ENCODE measurements around the gene SPOCK1.

SPOCK1 gene

DNA sequence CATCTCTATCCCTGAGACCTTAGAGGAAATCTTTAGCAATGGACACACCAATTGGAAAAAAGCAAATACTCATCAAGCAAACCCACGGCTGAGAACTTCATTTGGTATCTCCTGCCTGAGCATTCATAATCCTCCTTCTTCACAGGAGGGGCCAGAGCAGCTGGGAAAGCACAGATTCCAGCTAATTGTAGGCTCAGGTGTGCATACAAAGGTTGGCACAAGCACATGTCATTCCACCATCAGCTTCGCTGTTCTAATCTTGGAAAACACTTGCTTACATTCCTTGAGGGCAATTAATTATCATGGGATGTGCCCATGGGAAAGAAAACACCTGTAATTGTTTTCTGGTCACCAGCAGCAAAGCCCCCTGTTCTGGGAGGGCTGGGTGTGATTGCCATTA, 376.6 kb downstream of the SPOCK1 start:
- no peaks in the 10 kb centered on the region for H3K27me3 ChIP-seq (ENCODE audit: control insufficient read depth in 2 of 2, insufficient read depth in 2 of 2, low read length in 2 of 2)
- no peak overlapping the region for H3K27ac ChIP-seq (ENCODE audit: low read depth in 2 of 2, low read length in 2 of 2)
- no peak overlapping the region for H3K9ac ChIP-seq (ENCODE audit: low read depth in 1 of 2, low read length in 2 of 2)
- H3K4me3 ChIP-seq (ENCODE audit: low read length in 2 of 2) = no peak overlapping the region
- no peaks in the 10 kb centered on the region for H3K36me3 ChIP-seq (ENCODE audit: control insufficient read depth in 2 of 2, insufficient read depth in 2 of 2, low read length in 2 of 2)
- no peaks in the 10 kb centered on the region for H3K9me3 ChIP-seq (ENCODE audit: control insufficient read depth in 2 of 2, low read length in 2 of 2)
- H3K4me1 ChIP-seq (ENCODE audit: control insufficient read depth in 2 of 2, insufficient read depth in 2 of 2, low read length in 2 of 2) = no peaks in the 10 kb centered on the region

DNA sequence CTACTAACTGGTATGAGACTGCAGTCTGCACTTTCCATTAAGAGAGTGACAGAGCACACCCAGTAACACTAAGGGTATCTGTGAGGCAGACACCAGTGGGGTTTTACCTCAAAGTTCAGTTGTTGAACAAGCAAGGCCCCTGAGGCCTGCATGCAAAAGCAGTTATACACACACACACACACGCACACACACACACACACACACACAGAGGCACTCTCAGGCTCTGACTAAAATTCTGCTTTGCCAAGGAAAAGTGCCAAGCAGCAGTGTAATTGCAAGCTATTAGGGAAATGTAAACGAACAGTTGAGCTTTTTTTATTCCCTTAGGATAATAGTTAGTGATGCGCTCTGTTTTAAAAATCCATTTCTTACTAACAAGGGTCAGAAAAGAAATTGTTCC, 377.1 kb downstream of the SPOCK1 start:
- Histone ChIP-seq H3K27me3 (ENCODE audit: control insufficient read depth in 2 of 2, insufficient read depth in 2 of 2, low read length in 2 of 2) (no peaks in the 10 kb centered on the region), H3K27ac (ENCODE audit: low read depth in 2 of 2, low read length in 2 of 2) (no peak overlapping the region), H3K36me3 (ENCODE audit: control insufficient read depth in 2 of 2, insufficient read depth in 2 of 2, low read length in 2 of 2) (no peaks in the 10 kb centered on the region), H3K9me3 (ENCODE audit: control insufficient read depth in 2 of 2, low read length in 2 of 2) (no peaks in the 10 kb centered on the region), H3K4me3 (ENCODE audit: low read length in 2 of 2) (no peak overlapping the region), H3K4me1 (ENCODE audit: control insufficient read depth in 2 of 2, insufficient read depth in 2 of 2, low read length in 2 of 2) (no peaks in the 10 kb centered on the region), H3K9ac (ENCODE audit: low read depth in 1 of 2, low read length in 2 of 2) (no peak overlapping the region)

DNA sequence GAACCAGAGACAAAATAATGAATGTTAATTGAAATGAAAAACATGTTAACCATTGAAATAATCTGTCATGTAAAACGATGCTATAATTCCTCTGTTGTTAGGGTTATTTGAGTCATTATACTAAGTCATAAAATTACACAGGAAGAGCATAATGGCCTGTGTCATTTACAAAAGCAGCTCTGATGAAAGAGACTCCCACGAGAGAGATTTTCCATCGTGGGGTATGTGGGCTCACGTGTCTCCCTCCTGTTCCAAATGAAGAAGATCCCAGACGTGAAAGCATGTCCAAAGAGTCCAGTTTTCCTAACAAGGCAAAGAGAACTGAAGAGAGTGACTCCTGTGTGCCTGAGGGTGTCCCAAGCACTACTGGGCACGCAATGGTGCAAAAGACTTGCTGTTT, 379.8 kb downstream of the SPOCK1 start:
- no peak overlapping the region for H3K9ac ChIP-seq (ENCODE audit: low read depth in 1 of 2, low read length in 2 of 2)
- no peaks in the 10 kb centered on the region for H3K36me3 ChIP-seq (ENCODE audit: control insufficient read depth in 2 of 2, insufficient read depth in 2 of 2, low read length in 2 of 2)
- H3K27ac ChIP-seq (ENCODE audit: low read depth in 2 of 2, low read length in 2 of 2) = no peak overlapping the region
- no peaks in the 10 kb centered on the region for H3K9me3 ChIP-seq (ENCODE audit: control insufficient read depth in 2 of 2, low read length in 2 of 2)
- no peaks in the 10 kb centered on the region for H3K4me1 ChIP-seq (ENCODE audit: control insufficient read depth in 2 of 2, insufficient read depth in 2 of 2, low read length in 2 of 2)
- no peaks in the 10 kb centered on the region for H3K27me3 ChIP-seq (ENCODE audit: control insufficient read depth in 2 of 2, insufficient read depth in 2 of 2, low read length in 2 of 2)
- no peak overlapping the region for H3K4me3 ChIP-seq (ENCODE audit: low read length in 2 of 2)

DNA sequence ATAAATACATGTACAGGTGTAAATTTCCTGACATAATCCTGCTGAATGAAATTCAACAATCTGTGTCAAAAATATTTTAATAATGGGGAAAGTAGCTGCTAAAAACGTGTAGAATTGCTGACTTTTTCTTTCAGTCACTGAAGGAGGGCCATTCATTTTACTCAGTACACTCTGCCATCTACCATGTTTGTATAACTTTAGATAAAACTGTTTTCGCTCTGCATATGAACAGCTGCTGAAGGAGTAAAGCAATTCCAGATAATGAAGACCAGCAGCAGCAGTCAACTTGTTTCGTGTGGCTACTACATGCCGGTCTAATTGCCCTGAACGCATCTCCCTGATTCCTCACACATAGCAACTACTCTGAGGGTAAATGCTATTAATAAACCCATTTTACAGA, 380.5 kb downstream of the SPOCK1 start:
- Histone ChIP-seq H3K9ac (ENCODE audit: low read depth in 1 of 2, low read length in 2 of 2) (no peak overlapping the region), H3K36me3 (ENCODE audit: control insufficient read depth in 2 of 2, insufficient read depth in 2 of 2, low read length in 2 of 2) (no peaks in the 10 kb centered on the region)

DNA sequence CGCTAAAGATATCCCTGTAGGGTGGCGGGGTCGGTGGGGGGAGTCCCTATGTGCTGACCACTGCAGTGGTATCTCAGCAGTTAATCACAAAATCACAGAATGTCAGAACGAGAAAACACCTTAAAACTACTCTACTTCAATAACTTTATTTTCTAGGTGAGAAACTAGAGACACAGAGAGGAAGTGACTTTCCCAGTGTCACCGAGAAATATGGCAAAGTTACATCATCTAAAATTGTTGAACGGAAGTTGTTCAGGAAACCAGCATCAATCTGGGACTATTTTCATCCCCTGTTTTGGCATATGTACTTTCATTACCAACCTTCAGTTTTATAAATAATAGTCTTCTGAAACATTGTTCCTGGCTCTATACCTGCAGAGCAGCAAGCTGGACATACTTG, 384.0 kb downstream of the SPOCK1 start:
- no peaks in the 10 kb centered on the region for H3K27me3 ChIP-seq (ENCODE audit: control insufficient read depth in 2 of 2, insufficient read depth in 2 of 2, low read length in 2 of 2)
- H3K4me1 ChIP-seq (ENCODE audit: control insufficient read depth in 2 of 2, insufficient read depth in 2 of 2, low read length in 2 of 2) = no peaks in the 10 kb centered on the region
- no peak overlapping the region for H3K27ac ChIP-seq (ENCODE audit: low read depth in 2 of 2, low read length in 2 of 2)
- no peaks in the 10 kb centered on the region for H3K9me3 ChIP-seq (ENCODE audit: control insufficient read depth in 2 of 2, low read length in 2 of 2)
- H3K36me3 ChIP-seq (ENCODE audit: control insufficient read depth in 2 of 2, insufficient read depth in 2 of 2, low read length in 2 of 2) = no peaks in the 10 kb centered on the region
- H3K9ac ChIP-seq (ENCODE audit: low read depth in 1 of 2, low read length in 2 of 2) = no peak overlapping the region
- H3K4me3 ChIP-seq (ENCODE audit: low read length in 2 of 2) = no peak overlapping the region

More for the DNA sequence above, 380.5 kb downstream of the SPOCK1 start:
- Histone ChIP-seq H3K4me1 (ENCODE audit: control insufficient read depth in 2 of 2, insufficient read depth in 2 of 2, low read length in 2 of 2) (no peaks in the 10 kb centered on the region), H3K9me3 (ENCODE audit: control insufficient read depth in 2 of 2, low read length in 2 of 2) (no peaks in the 10 kb centered on the region), H3K27ac (ENCODE audit: low read depth in 2 of 2, low read length in 2 of 2) (no peak overlapping the region), H3K27me3 (ENCODE audit: control insufficient read depth in 2 of 2, insufficient read depth in 2 of 2, low read length in 2 of 2) (no peaks in the 10 kb centered on the region), H3K4me3 (ENCODE audit: low read length in 2 of 2) (no peak overlapping the region)

DNA sequence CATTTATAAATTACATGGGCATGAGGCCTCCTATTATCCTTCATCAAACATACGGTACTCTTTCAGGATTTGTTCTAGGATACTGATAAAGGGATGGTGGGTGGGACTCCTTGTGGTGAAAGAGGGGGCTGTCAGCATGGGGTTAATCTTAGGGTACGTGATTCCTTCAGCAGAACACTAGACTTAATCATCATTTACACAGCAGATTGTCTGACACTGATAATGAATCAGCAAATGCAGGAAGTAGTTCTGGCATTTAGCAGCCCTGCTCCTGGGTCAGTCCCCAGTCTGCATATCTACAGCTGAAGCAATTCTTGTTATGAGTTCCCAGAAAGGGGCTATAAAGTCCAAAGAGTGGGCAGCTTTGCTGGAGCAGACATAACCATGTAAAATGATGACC, 384.6 kb downstream of the SPOCK1 start:
- no peak overlapping the region for H3K27ac ChIP-seq (ENCODE audit: low read depth in 2 of 2, low read length in 2 of 2)
- no peaks in the 10 kb centered on the region for H3K4me1 ChIP-seq (ENCODE audit: control insufficient read depth in 2 of 2, insufficient read depth in 2 of 2, low read length in 2 of 2)
- no peaks in the 10 kb centered on the region for H3K36me3 ChIP-seq (ENCODE audit: control insufficient read depth in 2 of 2, insufficient read depth in 2 of 2, low read length in 2 of 2)
- H3K9me3 ChIP-seq (ENCODE audit: control insufficient read depth in 2 of 2, low read length in 2 of 2) = no peaks in the 10 kb centered on the region
- no peak overlapping the region for H3K4me3 ChIP-seq (ENCODE audit: low read length in 2 of 2)
- H3K27me3 ChIP-seq (ENCODE audit: control insufficient read depth in 2 of 2, insufficient read depth in 2 of 2, low read length in 2 of 2) = no peaks in the 10 kb centered on the region
- no peak overlapping the region for H3K9ac ChIP-seq (ENCODE audit: low read depth in 1 of 2, low read length in 2 of 2)

DNA sequence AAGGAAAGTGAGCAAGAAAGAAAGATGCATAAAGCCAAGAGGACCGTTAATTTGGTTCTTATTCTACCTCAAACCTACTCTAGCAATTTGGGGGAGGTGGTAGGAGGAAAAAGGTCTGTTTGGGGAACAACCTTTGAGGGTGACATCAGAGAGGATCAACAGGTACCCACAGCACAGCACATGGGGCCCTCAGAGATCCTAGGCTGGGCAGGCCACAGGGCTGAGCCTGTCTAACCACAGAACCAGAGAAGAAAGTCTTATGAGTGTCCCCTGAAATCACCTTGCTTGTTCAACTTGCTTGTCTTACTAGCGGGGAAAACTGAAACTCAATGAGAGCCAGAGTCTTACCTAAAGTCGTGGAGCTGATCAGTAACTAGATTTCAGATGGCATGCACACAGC, 385.2 kb downstream of the SPOCK1 start:
- Histone ChIP-seq H3K4me3 (ENCODE audit: low read length in 2 of 2) (no peak overlapping the region), H3K9me3 (ENCODE audit: control insufficient read depth in 2 of 2, low read length in 2 of 2) (no peaks in the 10 kb centered on the region), H3K9ac (ENCODE audit: low read depth in 1 of 2, low read length in 2 of 2) (no peak overlapping the region)

DNA sequence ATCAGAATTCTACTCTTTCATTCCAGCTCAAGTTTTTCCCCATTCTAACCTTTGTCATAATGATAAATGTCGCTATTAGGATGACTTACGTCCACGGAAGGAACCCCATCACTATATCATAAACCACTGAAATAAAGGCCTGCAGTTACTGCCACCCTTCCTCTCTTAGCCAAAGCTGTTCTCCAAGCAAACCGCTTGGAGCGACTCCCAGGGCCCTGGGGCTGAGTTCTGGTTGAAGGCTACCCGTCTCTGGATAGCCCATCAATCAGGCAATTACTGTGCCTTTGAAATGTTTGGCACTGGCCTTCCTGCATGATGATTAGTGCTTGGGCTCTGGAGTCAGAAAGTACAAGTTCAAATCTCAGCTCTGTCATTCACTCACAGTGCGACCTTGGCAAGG, 386.0 kb downstream of the SPOCK1 start:
- Histone ChIP-seq H3K27me3 (ENCODE audit: control insufficient read depth in 2 of 2, insufficient read depth in 2 of 2, low read length in 2 of 2) (no peaks in the 10 kb centered on the region), H3K36me3 (ENCODE audit: control insufficient read depth in 2 of 2, insufficient read depth in 2 of 2, low read length in 2 of 2) (no peaks in the 10 kb centered on the region), H3K4me3 (ENCODE audit: low read length in 2 of 2) (no peak overlapping the region)

More for the DNA sequence above, 385.2 kb downstream of the SPOCK1 start:
- no peaks in the 10 kb centered on the region for H3K4me1 ChIP-seq (ENCODE audit: control insufficient read depth in 2 of 2, insufficient read depth in 2 of 2, low read length in 2 of 2)
- no peak overlapping the region for H3K27ac ChIP-seq (ENCODE audit: low read depth in 2 of 2, low read length in 2 of 2)
- H3K27me3 ChIP-seq (ENCODE audit: control insufficient read depth in 2 of 2, insufficient read depth in 2 of 2, low read length in 2 of 2) = no peaks in the 10 kb centered on the region
- no peaks in the 10 kb centered on the region for H3K36me3 ChIP-seq (ENCODE audit: control insufficient read depth in 2 of 2, insufficient read depth in 2 of 2, low read length in 2 of 2)

DNA sequence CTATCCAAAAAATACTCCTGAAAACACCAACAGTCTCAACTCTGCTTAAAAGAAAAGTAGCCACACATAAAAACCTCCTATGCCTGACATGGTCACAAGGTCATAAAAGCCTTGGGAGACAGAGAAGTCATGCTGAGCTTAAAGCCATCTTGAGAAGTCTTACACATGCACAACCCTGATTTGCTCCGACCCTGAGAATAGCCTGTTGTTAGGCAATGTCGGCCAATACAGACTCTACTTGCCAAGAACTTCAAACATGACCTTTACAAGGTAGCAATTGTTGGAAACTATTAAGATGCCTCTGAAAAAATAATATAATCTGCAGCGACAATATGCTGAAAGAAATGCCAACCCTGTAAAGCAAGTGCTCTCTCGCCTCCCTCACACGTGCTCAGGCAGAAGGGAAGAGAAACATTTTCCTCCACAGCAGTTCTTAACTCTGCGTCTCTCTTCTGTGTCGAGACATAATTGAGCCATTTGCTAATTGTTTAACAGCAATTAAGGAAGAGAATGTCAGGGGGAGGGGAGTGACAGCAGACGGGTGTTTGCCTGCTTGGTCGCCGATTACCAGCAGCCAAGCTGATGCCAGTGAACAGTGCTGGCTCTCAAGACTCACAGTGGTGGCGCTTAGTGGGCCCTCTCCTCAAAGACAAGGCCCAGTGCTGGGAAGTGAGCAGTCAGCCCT, 393.6 kb downstream of the SPOCK1 start:
- H3K27me3 ChIP-seq (ENCODE audit: control insufficient read depth in 2 of 2, insufficient read depth in 2 of 2, low read length in 2 of 2) = no peaks in the 10 kb centered on the region

More for the DNA sequence above, 386.0 kb downstream of the SPOCK1 start:
- H3K9ac ChIP-seq (ENCODE audit: low read depth in 1 of 2, low read length in 2 of 2) = no peak overlapping the region
- no peaks in the 10 kb centered on the region for H3K4me1 ChIP-seq (ENCODE audit: control insufficient read depth in 2 of 2, insufficient read depth in 2 of 2, low read length in 2 of 2)
- no peaks in the 10 kb centered on the region for H3K9me3 ChIP-seq (ENCODE audit: control insufficient read depth in 2 of 2, low read length in 2 of 2)
- H3K27ac ChIP-seq (ENCODE audit: low read depth in 2 of 2, low read length in 2 of 2) = no peak overlapping the region

DNA sequence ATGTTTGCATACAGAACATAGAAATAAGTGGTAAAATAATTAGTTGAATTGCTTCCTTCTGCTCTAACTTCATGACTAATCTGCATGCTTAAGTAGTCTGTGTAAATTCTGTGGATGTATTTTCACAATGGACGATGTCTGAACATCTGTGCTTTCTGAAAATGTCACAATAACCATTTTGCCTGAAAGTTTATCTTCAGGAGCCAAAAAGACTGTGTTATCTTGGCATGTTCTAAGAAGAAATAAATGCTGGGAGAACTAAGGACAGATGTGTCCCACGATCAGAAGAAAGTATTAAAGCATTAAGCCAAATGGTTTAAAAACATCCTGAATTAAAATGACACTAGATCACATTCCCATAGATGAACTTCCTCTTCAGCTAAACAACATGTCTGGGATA, 397.6 kb downstream of the SPOCK1 start:
- no peak overlapping the region for H3K9ac ChIP-seq (ENCODE audit: low read depth in 1 of 2, low read length in 2 of 2)
- no peaks in the 10 kb centered on the region for H3K36me3 ChIP-seq (ENCODE audit: control insufficient read depth in 2 of 2, insufficient read depth in 2 of 2, low read length in 2 of 2)
- no peaks in the 10 kb centered on the region for H3K27me3 ChIP-seq (ENCODE audit: control insufficient read depth in 2 of 2, insufficient read depth in 2 of 2, low read length in 2 of 2)
- no peak overlapping the region for H3K27ac ChIP-seq (ENCODE audit: low read depth in 2 of 2, low read length in 2 of 2)
- no peaks in the 10 kb centered on the region for H3K4me1 ChIP-seq (ENCODE audit: control insufficient read depth in 2 of 2, insufficient read depth in 2 of 2, low read length in 2 of 2)
- H3K4me3 ChIP-seq (ENCODE audit: low read length in 2 of 2) = no peak overlapping the region
- H3K9me3 ChIP-seq (ENCODE audit: control insufficient read depth in 2 of 2, low read length in 2 of 2) = no peaks in the 10 kb centered on the region

More for the DNA sequence above, 393.6 kb downstream of the SPOCK1 start:
- Histone ChIP-seq H3K27ac (ENCODE audit: low read depth in 2 of 2, low read length in 2 of 2) (no peak overlapping the region), H3K4me3 (ENCODE audit: low read length in 2 of 2) (no peak overlapping the region), H3K36me3 (ENCODE audit: control insufficient read depth in 2 of 2, insufficient read depth in 2 of 2, low read length in 2 of 2) (no peaks in the 10 kb centered on the region), H3K9me3 (ENCODE audit: control insufficient read depth in 2 of 2, low read length in 2 of 2) (no peaks in the 10 kb centered on the region), H3K4me1 (ENCODE audit: control insufficient read depth in 2 of 2, insufficient read depth in 2 of 2, low read length in 2 of 2) (no peaks in the 10 kb centered on the region), H3K9ac (ENCODE audit: low read depth in 1 of 2, low read length in 2 of 2) (no peak overlapping the region)

DNA sequence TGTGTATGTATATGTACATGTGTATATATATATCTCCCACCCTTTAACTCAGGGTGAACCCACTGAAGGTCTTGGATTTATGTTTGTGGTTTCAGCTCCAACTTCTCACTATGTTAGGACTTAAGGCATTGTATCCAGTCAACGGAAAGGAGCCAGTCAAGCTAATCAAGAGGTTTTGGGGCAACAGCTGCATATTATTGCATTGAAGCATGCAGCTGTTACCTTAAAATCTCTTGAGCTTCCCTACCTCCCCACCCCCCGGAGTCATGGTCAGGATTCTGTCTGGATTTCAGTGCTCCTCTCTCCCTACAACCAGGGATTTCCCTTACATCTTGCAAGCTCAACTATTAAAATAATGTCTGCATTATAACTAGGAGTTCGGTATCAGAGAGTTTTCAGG, 399.5 kb downstream of the SPOCK1 start:
- Histone ChIP-seq H3K27me3 (ENCODE audit: control insufficient read depth in 2 of 2, insufficient read depth in 2 of 2, low read length in 2 of 2) (no peaks in the 10 kb centered on the region), H3K27ac (ENCODE audit: low read depth in 2 of 2, low read length in 2 of 2) (no peak overlapping the region), H3K9ac (ENCODE audit: low read depth in 1 of 2, low read length in 2 of 2) (no peak overlapping the region), H3K4me3 (ENCODE audit: low read length in 2 of 2) (no peak overlapping the region), H3K9me3 (ENCODE audit: control insufficient read depth in 2 of 2, low read length in 2 of 2) (no peaks in the 10 kb centered on the region), H3K36me3 (ENCODE audit: control insufficient read depth in 2 of 2, insufficient read depth in 2 of 2, low read length in 2 of 2) (no peaks in the 10 kb centered on the region), H3K4me1 (ENCODE audit: control insufficient read depth in 2 of 2, insufficient read depth in 2 of 2, low read length in 2 of 2) (no peaks in the 10 kb centered on the region)

All from mucosa of rectum (tissue), 2 donors.